Stomach (tissue), 4 donors: ENCODE results near the gene DST.

ENCODE experiments used
- EP300 ChIP-seq: sonication (generic); formaldehyde crosslinking; IDR thresholded peaks from one replicate; pipeline ENCODE4 v1.6.1; 2017; ENCODE audit warnings: antibody characterized with exemption
- POLR2A ChIP-seq, 4 donors: fragments of 450-650 bp; IDR thresholded peaks; one replicate each; pipeline ENCODE4 v1.6.1; 2016; ENCODE audit warnings: antibody characterized with exemption in 4 of 4, control low read depth in 2 of 4, mild to moderate bottlenecking in 1 of 4, moderate library complexity in 1 of 4
- POLR2AphosphoS5 ChIP-seq, 3 donors: sonication (generic); formaldehyde crosslinking; IDR thresholded peaks; one replicate each; pipeline ENCODE4 v1.6.1; 2016; ENCODE audit warnings: antibody characterized with exemption in 3 of 3
- TF ChIP-seq, protein P1 (sequence below), 7 experiments: fragments of 450-650 bp in 4 of 7; fragments of 200-600 bp in 3 of 7; sonication (generic) in 3 of 7; IDR thresholded peaks; one replicate each; pipeline ENCODE4 v1.5.1; 2016 to 2019; ENCODE audit warnings: antibody characterized with exemption in 7 of 7, control low read depth in 2 of 7, mild to moderate bottlenecking in 1 of 7

DNA sequence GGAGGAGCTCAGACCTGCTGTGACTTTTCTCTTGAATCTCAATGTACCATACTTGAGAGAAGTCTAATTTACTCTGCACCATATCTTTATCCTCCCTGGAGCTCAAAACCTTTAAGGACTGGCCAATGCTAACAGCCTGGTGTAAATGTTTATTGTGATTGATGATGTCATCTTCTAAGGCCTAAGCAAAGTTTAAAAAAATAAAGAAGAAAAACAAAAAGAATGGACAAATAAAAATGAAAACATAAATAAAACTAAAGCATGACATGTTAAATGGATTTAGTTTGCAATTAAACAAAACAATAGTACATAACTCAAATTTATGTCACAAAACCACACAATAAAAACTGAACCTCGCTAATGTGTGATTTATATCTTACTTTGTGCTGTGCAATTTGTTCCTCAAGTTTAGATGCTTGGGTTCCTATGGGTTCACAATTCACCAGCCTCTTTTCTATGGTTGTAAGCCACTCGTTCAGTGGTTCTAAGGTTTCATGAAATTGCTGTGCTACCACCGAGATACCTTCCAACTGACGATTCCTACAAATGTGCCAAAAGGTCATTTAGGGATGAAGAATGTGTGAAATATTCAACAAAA is 113.0 kb downstream of the DST start:
- TF ChIP-seq, protein P1, sequence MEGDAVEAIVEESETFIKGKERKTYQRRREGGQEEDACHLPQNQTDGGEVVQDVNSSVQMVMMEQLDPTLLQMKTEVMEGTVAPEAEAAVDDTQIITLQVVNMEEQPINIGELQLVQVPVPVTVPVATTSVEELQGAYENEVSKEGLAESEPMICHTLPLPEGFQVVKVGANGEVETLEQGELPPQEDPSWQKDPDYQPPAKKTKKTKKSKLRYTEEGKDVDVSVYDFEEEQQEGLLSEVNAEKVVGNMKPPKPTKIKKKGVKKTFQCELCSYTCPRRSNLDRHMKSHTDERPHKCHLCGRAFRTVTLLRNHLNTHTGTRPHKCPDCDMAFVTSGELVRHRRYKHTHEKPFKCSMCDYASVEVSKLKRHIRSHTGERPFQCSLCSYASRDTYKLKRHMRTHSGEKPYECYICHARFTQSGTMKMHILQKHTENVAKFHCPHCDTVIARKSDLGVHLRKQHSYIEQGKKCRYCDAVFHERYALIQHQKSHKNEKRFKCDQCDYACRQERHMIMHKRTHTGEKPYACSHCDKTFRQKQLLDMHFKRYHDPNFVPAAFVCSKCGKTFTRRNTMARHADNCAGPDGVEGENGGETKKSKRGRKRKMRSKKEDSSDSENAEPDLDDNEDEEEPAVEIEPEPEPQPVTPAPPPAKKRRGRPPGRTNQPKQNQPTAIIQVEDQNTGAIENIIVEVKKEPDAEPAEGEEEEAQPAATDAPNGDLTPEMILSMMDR (IDR thresholded peaks at IDR 0.05), result no peak
- TF ChIP-seq POLR2A (IDR thresholded peaks at IDR 0.05) (no peak), EP300 (no peak), POLR2AphosphoS5 (IDR thresholded peaks at IDR 0.05) (no peak)
